GM21526 (cell line): ENCODE measurements around the gene TEX51.

ENCODE experiments used
- ATAC-seq: cut with Tn5 transposase; IDR thresholded peaks from one replicate; pipeline ENCODE4 v1.9.1; 2021; ENCODE audit warnings: moderate library complexity; ENCODE audit not compliant: unreplicated experiment, low FRiP score

TEX51 gene

GRCh38 chr2:126911111-126911796 is 12.6 kb downstream of the TEX51 start:
- no peak for ATAC-seq

- ATAC-seq: no peak
Measured at GRCh38 chr2:126912201-126912600, 13.5 kb downstream of the TEX51 start.

- ATAC-seq: no peak
Measured at GRCh38 chr2:126913329-126913728, 14.6 kb downstream of the TEX51 start.

- no peak for ATAC-seq
Measured at GRCh38 chr2:126913881-126914615, 15.4 kb downstream of the TEX51 start.

GRCh38 chr2:126914811-126915500 is 16.3 kb downstream of the TEX51 start:
- ATAC-seq: no peak

GRCh38 chr2:126915903-126916302 is 17.2 kb downstream of the TEX51 start:
- ATAC-seq: no peak

- ATAC-seq: no peak
Measured at GRCh38 chr2:126916744-126917143, 18.1 kb downstream of the TEX51 start.

- no peak for ATAC-seq
Measured at GRCh38 chr2:126921066-126921465, 22.4 kb downstream of the TEX51 start.

GRCh38 chr2:126930970-126931590 is 32.4 kb downstream of the TEX51 start:
- no peak for ATAC-seq

- ATAC-seq: no peak
Measured at GRCh38 chr2:126932529-126932928, 33.8 kb downstream of the TEX51 start.

- no peak for ATAC-seq
Measured at GRCh38 chr2:126932966-126933710, 34.4 kb downstream of the TEX51 start.

- no peak for ATAC-seq
Measured at GRCh38 chr2:126933711-126934091, 35.0 kb downstream of the TEX51 start.

- ATAC-seq: no peak
Measured at GRCh38 chr2:126934809-126935208, 36.1 kb downstream of the TEX51 start.

GRCh38 chr2:126935774-126936173 is 37.1 kb downstream of the TEX51 start:
- no peak for ATAC-seq

- no peak for ATAC-seq
Measured at GRCh38 chr2:126936219-126936723, 37.6 kb downstream of the TEX51 start.

GRCh38 chr2:126940331-126940730 is 41.6 kb downstream of the TEX51 start:
- no peak for ATAC-seq

GRCh38 chr2:126942427-126943203 is 43.9 kb downstream of the TEX51 start:
- no peak for ATAC-seq

GRCh38 chr2:126943612-126944348 is 45.1 kb downstream of the TEX51 start:
- no peak for ATAC-seq

GRCh38 chr2:126945118-126945517 is 46.4 kb downstream of the TEX51 start:
- ATAC-seq: no peak
